HFF-Myc (cell line): Measurements from ENCODE around the gene FAM83D.

Source experiments
- DNase-seq: peaks from one replicate; pipeline ENCODE4 v3.0.0-alpha.2; 2011; ENCODE audit warnings: low read depth; ENCODE audit errors: extremely low read depth
- H3K4me3 ChIP-seq: replicated peaks from 2 replicates; pipeline ENCODE4 v1.5.1; 2011; ENCODE audit warnings: low read depth, mild to moderate bottlenecking, control low read depth, low read length
- CTCF ChIP-seq: IDR thresholded peaks from 2 replicates; pipeline ENCODE4 v1.5.1; 2012; ENCODE audit warnings: mild to moderate bottlenecking, low read depth, low read length, control low read depth; ENCODE audit errors: missing control alignments

Gene FAM83D

DNA sequence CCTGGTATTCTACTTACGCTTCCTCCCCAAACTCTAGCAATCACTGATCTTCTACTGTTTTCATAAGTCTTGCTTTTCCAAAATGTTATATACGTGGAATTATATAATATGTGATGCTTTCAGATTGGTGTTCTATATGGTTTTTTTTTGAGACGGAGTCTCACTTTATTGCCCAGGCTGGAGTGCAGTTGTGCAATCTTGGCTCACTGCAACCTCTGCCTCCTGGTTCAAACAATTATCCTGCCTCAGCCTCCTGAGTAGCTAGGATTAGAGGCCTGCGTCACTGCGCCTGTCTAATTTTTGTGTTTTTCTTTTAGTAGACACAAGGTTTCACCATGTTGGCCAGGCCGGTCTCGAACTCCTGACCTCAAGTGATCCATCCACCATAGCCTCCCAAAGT lies 10.9 kb upstream of the FAM83D start:
- no peak overlapping the region for H3K4me3 ChIP-seq
- TF ChIP-seq CTCF = no peak
- DNase-seq = no peak

DNA sequence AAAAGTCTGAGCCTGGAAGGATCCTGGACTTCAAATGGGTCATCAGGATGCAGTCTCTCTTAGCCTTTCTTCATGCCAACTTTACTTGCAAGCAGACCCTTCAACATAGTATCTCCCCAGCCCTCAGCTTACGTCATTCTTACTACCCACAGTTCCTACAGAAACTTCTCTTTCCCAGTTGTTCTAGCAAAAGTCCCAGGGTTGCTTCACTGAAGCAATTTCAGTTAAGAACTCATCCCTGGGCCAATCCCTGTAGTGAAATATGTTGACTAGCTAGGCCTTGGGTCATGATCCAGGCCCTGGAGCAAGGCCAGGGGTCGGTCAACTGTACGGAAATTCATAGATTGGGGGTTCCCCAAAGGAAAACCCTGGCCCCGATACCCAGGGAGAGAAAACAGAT lies 8.6 kb upstream of the FAM83D start:
- no peak overlapping the region for H3K4me3 ChIP-seq
- DNase-seq = no peak
- no peak for TF ChIP-seq CTCF

DNA sequence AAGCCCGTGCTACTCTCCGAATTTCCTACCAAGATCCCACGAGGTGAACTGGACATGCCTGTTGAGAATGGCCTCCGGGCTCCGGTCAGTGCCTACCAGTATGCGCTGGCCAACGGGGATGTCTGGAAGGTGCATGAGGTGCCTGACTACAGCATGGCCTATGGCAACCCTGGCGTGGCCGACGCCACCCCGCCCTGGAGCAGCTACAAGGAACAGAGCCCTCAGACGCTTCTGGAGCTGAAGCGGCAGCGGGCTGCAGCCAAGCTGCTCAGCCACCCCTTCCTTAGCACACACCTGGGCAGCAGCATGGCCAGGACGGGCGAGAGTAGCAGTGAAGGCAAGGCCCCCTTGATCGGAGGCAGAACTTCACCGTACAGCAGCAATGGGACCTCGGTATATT lies 8.0 kb upstream of the FAM83D start:
- no peak overlapping the region for H3K4me3 ChIP-seq
- no peak for TF ChIP-seq CTCF

GRCh38 chr20:38919683-38920082 lies 6.5 kb upstream of the FAM83D start:
- TF ChIP-seq CTCF = no peak
- DNase-seq = no peak

More for the DNA sequence above, 8.0 kb upstream of the FAM83D start:
- no peak for DNase-seq

DNA sequence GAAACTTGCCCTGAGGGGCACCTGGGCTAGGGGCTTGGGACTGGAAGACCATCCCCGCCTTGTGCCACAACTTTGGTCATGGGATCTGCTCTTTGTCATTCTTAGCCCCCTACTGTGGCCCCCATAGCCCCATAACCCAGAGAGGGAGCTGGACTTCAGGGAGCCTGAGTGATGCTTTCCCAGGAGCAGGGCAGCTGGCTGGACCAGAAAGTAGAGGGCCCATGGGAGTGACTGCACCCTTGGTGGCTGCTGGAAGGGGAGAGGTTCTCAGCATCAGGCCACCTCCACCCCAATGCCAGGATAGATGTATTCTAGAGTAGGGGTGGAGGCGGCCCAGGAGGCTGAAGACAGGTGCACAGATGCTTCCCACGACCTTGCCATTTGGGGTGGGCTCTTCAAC lies 5.8 kb upstream of the FAM83D start:
- DNase-seq = no peak
- no peak overlapping the region for H3K4me3 ChIP-seq
- no peak for TF ChIP-seq CTCF

More at GRCh38 chr20:38919683-38920082, 6.5 kb upstream of the FAM83D start:
- no peak overlapping the region for H3K4me3 ChIP-seq

DNA sequence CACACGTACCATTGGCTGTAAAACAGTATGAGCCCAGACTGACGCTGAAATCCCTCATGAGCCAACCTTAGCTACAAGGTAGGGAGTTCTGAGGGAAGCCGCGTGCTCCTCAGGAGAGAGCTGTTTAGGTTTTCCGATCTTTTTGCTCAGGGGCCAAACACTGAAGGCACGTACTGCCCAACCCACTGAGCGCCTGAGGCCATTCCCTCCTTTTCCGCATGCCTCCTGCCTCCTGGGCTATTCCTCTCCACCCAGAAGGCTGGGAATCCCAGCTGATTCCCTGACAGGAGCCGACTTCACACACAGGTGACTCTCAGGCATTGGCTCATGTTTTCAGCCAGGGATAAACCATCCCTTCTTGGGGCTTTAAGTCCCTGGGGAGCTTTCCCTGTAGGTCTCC lies 5.4 kb upstream of the FAM83D start:
- TF ChIP-seq CTCF = no peak
- no peak overlapping the region for H3K4me3 ChIP-seq
- DNase-seq = no peak

DNA sequence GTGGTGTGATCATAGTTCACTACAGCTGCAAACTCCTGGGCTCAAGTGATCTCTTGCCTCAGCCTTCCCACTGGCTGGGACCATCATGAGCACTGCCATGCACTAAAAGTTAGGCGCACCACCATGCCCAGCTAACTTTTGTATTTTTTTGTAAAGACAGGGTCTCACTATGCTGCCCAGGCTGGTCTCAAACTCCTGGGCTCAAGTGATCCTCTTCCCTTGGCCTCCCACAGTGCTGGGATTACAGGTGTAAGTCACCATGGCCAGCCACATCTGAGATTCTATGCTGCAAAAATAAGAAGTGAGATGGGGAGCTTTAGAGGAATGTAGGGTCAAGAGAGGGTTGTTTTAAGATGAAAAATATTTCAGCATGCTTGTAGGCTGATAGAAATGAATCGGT lies 1.5 kb upstream of the FAM83D start:
- DNase-seq = no peak
- no peak for TF ChIP-seq CTCF
- H3K4me3 ChIP-seq = no peak overlapping the region
